IMR-90 (cell line): ENCODE results near the gene PPDPF. TPM values are rescaled to one million over a fixed set of nuclear protein-coding genes. Genes with fewer than 3 reads are reported as not detected.

Source experiments
- ATAC-seq: fragments of 200-7000 bp; cut with Tn5 transposase; 2 replicates; pipeline ENCODE4 v1.9.1; 2020; ENCODE audit warnings: low read depth, mild to moderate bottlenecking, moderate library complexity
- BruUV-seq: library from RNA; stranded (reverse); fragments of 400-500 nt; replicated peaks from 2 replicates; lab custom pipeline; 2021; lab: Mats Ljungman, UMichigan
- CTCF ChIA-PET: fragments of 300-600 bp; formaldehyde crosslinking; extraction: SDS; loops from one replicate; lab custom pipeline; 2021; ENCODE audit warnings: antibody characterized with exemption; lab: Yijun Ruan, JAX
- POLR2A ChIA-PET: fragments of 300-600 bp; sonication (Branson Sonifier 250); formaldehyde crosslinking; loops from one replicate; lab custom pipeline; 2022; ENCODE audit warnings: antibody characterized with exemption; ENCODE audit not compliant: unreplicated experiment; lab: Charles Lee
- DNase-seq: peaks from one replicate; pipeline ENCODE4 v3.0.0; 2013
- H2AFZ ChIP-seq: replicated peaks from 2 replicates; pipeline ENCODE3; 2013; ENCODE audit warnings: low read length, mild to moderate bottlenecking; ENCODE audit not compliant: poor library complexity
- H2AK5ac ChIP-seq: 2 replicates; pipeline ENCODE4 v1.6.1; 2013; ENCODE audit warnings: low read depth, low read length, inconsistent platforms
- H2AK9ac ChIP-seq: replicated peaks from 2 replicates; pipeline ENCODE3; 2013; ENCODE audit warnings: mild to moderate bottlenecking, low read depth, low read length, moderate library complexity; ENCODE audit not compliant: poor library complexity
- H2BK120ac ChIP-seq: 2 replicates; pipeline ENCODE4 v1.6.1; 2013; ENCODE audit warnings: low read depth, low read length, inconsistent platforms
- H2BK15ac ChIP-seq: 3 replicates; pipeline ENCODE4 v1.6.1; 2013; ENCODE audit warnings: low read depth, low read length, inconsistent platforms
- H2BK20ac ChIP-seq: 2 replicates; pipeline ENCODE4 v1.6.1; 2013; ENCODE audit warnings: low read depth, mild to moderate bottlenecking, inconsistent platforms, low read length, moderate library complexity
- H2BK5ac ChIP-seq: 2 replicates; pipeline ENCODE4 v1.6.1; 2013; ENCODE audit warnings: mild to moderate bottlenecking, low read depth, low read length, inconsistent platforms; ENCODE audit not compliant: poor library complexity, severe bottlenecking
- H3K14ac ChIP-seq: replicated peaks from 2 replicates; pipeline ENCODE4 v1.6.1; 2013; ENCODE audit warnings: low read depth, low read length, inconsistent platforms
- H3K18ac ChIP-seq: 2 replicates; pipeline ENCODE4 v1.6.1; 2013; ENCODE audit warnings: low read depth, low read length, control low read depth
- H3K23ac ChIP-seq: 2 replicates; pipeline ENCODE4 v1.6.1; 2013; ENCODE audit warnings: low read depth, low read length, inconsistent platforms
- H3K27ac ChIP-seq: 2 replicates; pipeline ENCODE4 v1.5.1; 2013; ENCODE audit warnings: mild to moderate bottlenecking, control low read depth, low read length; ENCODE audit not compliant: insufficient read depth
- H3K27me3 ChIP-seq: 2 replicates; pipeline ENCODE4 v1.6.1; 2013; ENCODE audit warnings: low read length; ENCODE audit not compliant: control insufficient read depth, insufficient read depth
- H3K36me3 ChIP-seq: 2 replicates; pipeline ENCODE4 v1.6.1; 2013; ENCODE audit warnings: low read length, mixed read lengths; ENCODE audit not compliant: control insufficient read depth, insufficient read depth
- H3K4ac ChIP-seq: 2 replicates; pipeline ENCODE4 v1.6.1; 2013; ENCODE audit warnings: low read depth, low read length, inconsistent platforms
- H3K4me1 ChIP-seq: 2 replicates; pipeline ENCODE4 v1.6.1; 2013; ENCODE audit warnings: low read length, mixed read lengths; ENCODE audit not compliant: control insufficient read depth, insufficient read depth
- H3K4me2 ChIP-seq: 2 replicates; pipeline ENCODE4 v1.6.1; 2013; ENCODE audit warnings: low read depth, mild to moderate bottlenecking, control low read depth, low read length, moderate library complexity
- H3K4me3 ChIP-seq: 2 replicates; pipeline ENCODE4 v1.5.1; 2013; ENCODE audit warnings: low read depth, mild to moderate bottlenecking, control low read depth, low read length, moderate library complexity; ENCODE audit not compliant: insufficient read depth
- H3K56ac ChIP-seq: 2 replicates; pipeline ENCODE4 v1.6.1; 2013; ENCODE audit warnings: low read length, inconsistent platforms; ENCODE audit not compliant: insufficient read depth; ENCODE audit errors: extremely low read depth
- H3K79me1 ChIP-seq, 2 experiments: 2 replicates each; pipeline ENCODE4 v1.6.1; 2013; ENCODE audit warnings: low read length in 2 of 2, inconsistent platforms in 1 of 2, low read depth in 1 of 2
- H3K9ac ChIP-seq: 2 replicates; pipeline ENCODE4 v1.6.1; 2013; ENCODE audit warnings: low read depth, low read length, control low read depth
- H3K9me1 ChIP-seq: 2 replicates; pipeline ENCODE4 v1.6.1; 2013; ENCODE audit warnings: low read length, inconsistent platforms; ENCODE audit not compliant: insufficient read depth
- H3K9me3 ChIP-seq: 2 replicates; pipeline ENCODE4 v1.6.1; 2013; ENCODE audit warnings: low read length; ENCODE audit not compliant: control insufficient read depth, insufficient read depth
- H4K20me1 ChIP-seq: 2 replicates; pipeline ENCODE4 v1.6.1; 2013; ENCODE audit warnings: low read length, inconsistent platforms; ENCODE audit not compliant: insufficient read depth
- H4K5ac ChIP-seq: 2 replicates; pipeline ENCODE4 v1.6.1; 2013; ENCODE audit warnings: mild to moderate bottlenecking, low read depth, low read length, control low read depth
- H4K8ac ChIP-seq, 2 experiments: 2 replicates each; pipeline ENCODE4 v1.6.1; 2013; ENCODE audit warnings: low read depth in 2 of 2, low read length in 2 of 2, control low read depth in 1 of 2, inconsistent platforms in 1 of 2
- H4K91ac ChIP-seq: 2 replicates; pipeline ENCODE4 v1.6.1; 2013; ENCODE audit warnings: low read depth, low read length, inconsistent platforms; ENCODE audit not compliant: insufficient read depth
- BHLHE40 ChIP-seq: fragments of 150-350 bp; IDR thresholded peaks from 2 replicates; pipeline ENCODE4 v1.6.1; 2016; ENCODE audit warnings: mild to moderate bottlenecking, low read depth, low read length
- CEBPB ChIP-seq: IDR thresholded peaks from 2 replicates; pipeline ENCODE4 v1.6.1; 2012; ENCODE audit warnings: low read depth, low read length, improper control_type of control experiment
- CHD1 ChIP-seq: IDR thresholded peaks from 2 replicates; pipeline ENCODE4 v1.6.1; 2012; ENCODE audit warnings: low read depth, low read length, improper control_type of control experiment
- FOS ChIP-seq: fragments of 150-350 bp; IDR thresholded peaks from 2 replicates; pipeline ENCODE4 v1.6.1; 2016; ENCODE audit warnings: low read depth, low read length
- MAFK ChIP-seq: IDR thresholded peaks from 2 replicates; pipeline ENCODE4 v1.6.1; 2012; ENCODE audit warnings: low read depth, low read length, improper control_type of control experiment
- MAZ ChIP-seq: IDR thresholded peaks from 2 replicates; pipeline ENCODE4 v1.6.1; 2012; ENCODE audit warnings: low read depth, mild to moderate bottlenecking, low read length, improper control_type of control experiment, moderate library complexity, borderline replicate concordance
- MXI1 ChIP-seq: IDR thresholded peaks from 2 replicates; pipeline ENCODE4 v1.6.1; 2012; ENCODE audit warnings: low read depth, mild to moderate bottlenecking, low read length, moderate library complexity, borderline replicate concordance
- NFE2L2 ChIP-seq: fragments of 150-350 bp; IDR thresholded peaks from 2 replicates; pipeline ENCODE4 v1.6.1; 2016; ENCODE audit warnings: low read depth, mild to moderate bottlenecking, low read length
- POLR2A ChIP-seq: IDR thresholded peaks from 2 replicates; pipeline ENCODE4 v1.6.1; 2012; ENCODE audit warnings: mild to moderate bottlenecking, low read depth, low read length
- RAD21 ChIP-seq: IDR thresholded peaks from 2 replicates; pipeline ENCODE4 v1.6.1; 2012; ENCODE audit warnings: low read length, improper control_type of control experiment
- RCOR1 ChIP-seq: IDR thresholded peaks from 2 replicates; pipeline ENCODE4 v1.6.1; 2012; ENCODE audit warnings: mild to moderate bottlenecking, low read length, improper control_type of control experiment; ENCODE audit not compliant: insufficient replicate concordance
- RFX5 ChIP-seq: IDR thresholded peaks from 2 replicates; pipeline ENCODE4 v1.8.0; 2012; ENCODE audit warnings: low read depth, mild to moderate bottlenecking, low read length, moderate library complexity
- SMC3 ChIP-seq: fragments of 150-350 bp; IDR thresholded peaks from 2 replicates; pipeline ENCODE4 v1.6.1; 2016; ENCODE audit warnings: low read depth, mild to moderate bottlenecking, antibody characterized with exemption, low read length, moderate library complexity
- USF2 ChIP-seq: fragments of 150-350 bp; IDR thresholded peaks from 2 replicates; pipeline ENCODE4 v1.6.1; 2017; ENCODE audit warnings: mild to moderate bottlenecking, antibody characterized with exemption, low read length, low read depth
- WGBS, 2 experiments: methylation state at CpG; one replicate each; pipeline versions ENCODE4 v1.1.5 to v1.1.7; 2013; ENCODE audit warnings: missing lambda C conversion rate in 2 of 2; ENCODE audit not compliant: insufficient read length in 1 of 2; ENCODE audit errors: extremely low coverage in 2 of 2; 5-methylcytosine and 5-hydroxymethylcytosine counted together
- dilution Hi-C: fragments of 300-500 bp; cut with HindIII; formaldehyde crosslinking; loops from one replicate; pipeline ENCODE4 v1.14.3; 2018; ENCODE audit warnings: low sequenced_read_pairs; ENCODE audit not compliant: unreplicated experiment
- in situ Hi-C: fragments of 300-500 bp; cut with MboI; formaldehyde crosslinking; loops from 3 replicates; pipeline ENCODE4 v1.14.3; 2019; ENCODE audit warnings: low sequenced_read_pairs, inconsistent platforms, mixed read lengths
- intact Hi-C: fragments of 100-400 bp; cut with micrococcal nuclease; formaldehyde crosslinking; loops from 2 replicates; pipeline ENCODE4 v1.10.0; 2022
- polyA plus RNA-seq, 3 experiments: library from polyadenylated mRNA; depleted of rRNA; stranded (reverse); fragments of >200 nt; gene quantifications; 2 replicates each; pipeline ENCODE4 v1.2.3, GENCODE V29; 2012; ENCODE audit warnings: low replicate concordance in 1 of 3
- total RNA-seq: library from RNA; depleted of rRNA; stranded (reverse); fragments of >200 nt; gene quantifications from 2 replicates; pipeline ENCODE4 v1.2.3, GENCODE V29; 2012
- TF ChIP-seq, protein P1 (sequence below): conservative IDR thresholded peaks from 2 replicates; pipeline ENCODE4 v1.5.1; 2012; ENCODE audit warnings: mild to moderate bottlenecking, low read depth, low read length, improper control_type of control experiment
- TF ChIP-seq, protein P2 (sequence below): fragments of 150-350 bp; IDR thresholded peaks from 2 replicates; pipeline ENCODE4 v1.6.1; 2016; ENCODE audit warnings: low read depth, mild to moderate bottlenecking, low read length, moderate library complexity, borderline replicate concordance

The PPDPF gene
- total and polyA plus RNA-seq, 2 of the 4 experiments (the other 2 are of a cell fraction), result 12.9 to 171 TPM

GRCh38 chr20:63557481-63557891, 36.9 kb downstream of the PPDPF start:
- WGBS, 2 experiments, result 94% methylated on average over 5 of the region's 19 CpGs; no CpG with 5 or more reads in 1 of the 2 experiments
- Histone ChIP-seq H3K18ac (no peak overlapping the region), H2BK120ac (no peak overlapping the region), H3K36me3 (peaks cover 26% of the 10 kb centered on the region), H3K27me3 (no peaks in the 10 kb centered on the region), H3K9me1 (no peaks in the 10 kb centered on the region), H2BK20ac (no peak overlapping the region), H3K56ac (no peak overlapping the region), H4K20me1 (no peaks in the 10 kb centered on the region; the same call in 1 of the 2 replicates), H3K27ac (no peak overlapping the region), H3K4me3 (no peak overlapping the region), H3K4me2 (no peak overlapping the region), H3K9me3 (no peaks in the 10 kb centered on the region), H3K79me1 (no peaks in the 10 kb centered on the region), H2AK5ac (no peak overlapping the region), H2BK5ac (no peak overlapping the region), H2AFZ (no peak overlapping the region), H3K14ac (no peak overlapping the region), H2BK15ac (no peak overlapping the region), H4K5ac (no peak overlapping the region), H4K8ac (no peak overlapping the region), H3K9ac (no peak overlapping the region), H3K4ac (no peak overlapping the region), H3K23ac (no peak overlapping the region), H2AK9ac (peak overlapping the region; percentile 82), H3K4me1 (peaks cover 5% of the 10 kb centered on the region; the same call in 1 of the 2 replicates), H4K91ac (no peak overlapping the region)
- ChIA-PET CTCF (no interaction called here), POLR2A (no interaction called here)
- TF ChIP-seq FOS, result no peak
- TF ChIP-seq CHD1, result no peak
- TF ChIP-seq MXI1, result no peak
- TF ChIP-seq POLR2A, result no peak
- no peak for TF ChIP-seq RCOR1
- no peak for TF ChIP-seq RAD21
- TF ChIP-seq BHLHE40, result no peak
- no peak for TF ChIP-seq NFE2L2
- no peak for TF ChIP-seq SMC3
- TF ChIP-seq MAZ, result no peak
- TF ChIP-seq, protein P1, sequence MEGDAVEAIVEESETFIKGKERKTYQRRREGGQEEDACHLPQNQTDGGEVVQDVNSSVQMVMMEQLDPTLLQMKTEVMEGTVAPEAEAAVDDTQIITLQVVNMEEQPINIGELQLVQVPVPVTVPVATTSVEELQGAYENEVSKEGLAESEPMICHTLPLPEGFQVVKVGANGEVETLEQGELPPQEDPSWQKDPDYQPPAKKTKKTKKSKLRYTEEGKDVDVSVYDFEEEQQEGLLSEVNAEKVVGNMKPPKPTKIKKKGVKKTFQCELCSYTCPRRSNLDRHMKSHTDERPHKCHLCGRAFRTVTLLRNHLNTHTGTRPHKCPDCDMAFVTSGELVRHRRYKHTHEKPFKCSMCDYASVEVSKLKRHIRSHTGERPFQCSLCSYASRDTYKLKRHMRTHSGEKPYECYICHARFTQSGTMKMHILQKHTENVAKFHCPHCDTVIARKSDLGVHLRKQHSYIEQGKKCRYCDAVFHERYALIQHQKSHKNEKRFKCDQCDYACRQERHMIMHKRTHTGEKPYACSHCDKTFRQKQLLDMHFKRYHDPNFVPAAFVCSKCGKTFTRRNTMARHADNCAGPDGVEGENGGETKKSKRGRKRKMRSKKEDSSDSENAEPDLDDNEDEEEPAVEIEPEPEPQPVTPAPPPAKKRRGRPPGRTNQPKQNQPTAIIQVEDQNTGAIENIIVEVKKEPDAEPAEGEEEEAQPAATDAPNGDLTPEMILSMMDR, result no peak
- no peak for TF ChIP-seq USF2
- no peak for TF ChIP-seq CEBPB
- no peak for TF ChIP-seq RFX5
- no peak for TF ChIP-seq MAFK
- TF ChIP-seq, protein P2, sequence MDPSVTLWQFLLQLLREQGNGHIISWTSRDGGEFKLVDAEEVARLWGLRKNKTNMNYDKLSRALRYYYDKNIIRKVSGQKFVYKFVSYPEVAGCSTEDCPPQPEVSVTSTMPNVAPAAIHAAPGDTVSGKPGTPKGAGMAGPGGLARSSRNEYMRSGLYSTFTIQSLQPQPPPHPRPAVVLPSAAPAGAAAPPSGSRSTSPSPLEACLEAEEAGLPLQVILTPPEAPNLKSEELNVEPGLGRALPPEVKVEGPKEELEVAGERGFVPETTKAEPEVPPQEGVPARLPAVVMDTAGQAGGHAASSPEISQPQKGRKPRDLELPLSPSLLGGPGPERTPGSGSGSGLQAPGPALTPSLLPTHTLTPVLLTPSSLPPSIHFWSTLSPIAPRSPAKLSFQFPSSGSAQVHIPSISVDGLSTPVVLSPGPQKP, result no peak
- no TSS peak for BruUV-seq
- in situ Hi-C loops (no loop called here), dilution Hi-C loops (no loop called here), intact Hi-C loops (no loop called here)
- DNase-seq, result no peak
- ATAC-seq, result no peak
